ENCODE data around the gene WFS1. TPM values are rescaled to one million over a fixed set of nuclear protein-coding genes. Genes with fewer than 3 reads are reported as not detected.

Gene WFS1
- total RNA-seq, 1 donor from 2014 or later: 23.4 TPM

Other genes starting within 250 kb of the WFS1 start
- gene JAKMIP1, start 69.3 kb upstream of the WFS1 start, total RNA-seq: not detected in 2 replicates
- gene PPP2R2C, start 202.8 kb downstream of the WFS1 start, total RNA-seq: 0.39 and 0.89 TPM in 2 replicates

All from dermis microvascular lymphatic vessel endothelial cell (primary cell).